Activated effector memory CD4-positive, alpha-beta T cell treated with Interleukin-2 at 50 U/mL for 16 hours (primary cell): ENCODE data around the gene ARHGEF16.

Experiments
- DNase-seq: peaks from one replicate; pipeline ENCODE4 v3.0.0-alpha.2; 2020

Gene ARHGEF16

DNA sequence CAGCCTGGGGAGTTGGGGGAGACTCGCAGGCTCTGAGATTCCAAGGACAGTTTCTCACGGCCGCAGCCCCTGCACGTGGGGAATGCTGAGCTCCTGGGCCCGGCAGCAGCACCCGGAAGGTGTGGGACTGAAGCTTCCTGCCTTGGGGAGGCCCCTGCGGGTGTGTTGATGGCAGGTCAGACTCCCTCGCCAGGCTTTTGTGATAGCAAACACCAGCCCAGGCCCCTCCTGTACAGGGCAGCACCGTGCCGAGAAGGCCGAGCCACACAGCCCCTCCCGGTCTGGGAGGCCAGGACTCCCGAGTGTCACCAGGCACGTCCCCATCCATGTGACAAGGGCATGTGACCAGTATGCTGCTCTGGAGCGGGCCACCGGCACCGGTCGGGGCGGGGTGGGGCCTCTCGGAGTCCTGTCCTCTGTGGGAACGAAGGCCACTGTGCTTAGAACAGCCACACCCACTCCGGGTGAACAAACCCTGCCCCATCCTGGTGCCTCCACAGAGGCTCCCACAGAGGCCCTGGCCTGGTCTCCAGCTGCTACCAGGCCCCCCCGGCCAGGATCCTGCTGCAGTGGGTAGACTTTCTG, 31.1 kb upstream of the ARHGEF16 start:
- no peak for DNase-seq

DNA sequence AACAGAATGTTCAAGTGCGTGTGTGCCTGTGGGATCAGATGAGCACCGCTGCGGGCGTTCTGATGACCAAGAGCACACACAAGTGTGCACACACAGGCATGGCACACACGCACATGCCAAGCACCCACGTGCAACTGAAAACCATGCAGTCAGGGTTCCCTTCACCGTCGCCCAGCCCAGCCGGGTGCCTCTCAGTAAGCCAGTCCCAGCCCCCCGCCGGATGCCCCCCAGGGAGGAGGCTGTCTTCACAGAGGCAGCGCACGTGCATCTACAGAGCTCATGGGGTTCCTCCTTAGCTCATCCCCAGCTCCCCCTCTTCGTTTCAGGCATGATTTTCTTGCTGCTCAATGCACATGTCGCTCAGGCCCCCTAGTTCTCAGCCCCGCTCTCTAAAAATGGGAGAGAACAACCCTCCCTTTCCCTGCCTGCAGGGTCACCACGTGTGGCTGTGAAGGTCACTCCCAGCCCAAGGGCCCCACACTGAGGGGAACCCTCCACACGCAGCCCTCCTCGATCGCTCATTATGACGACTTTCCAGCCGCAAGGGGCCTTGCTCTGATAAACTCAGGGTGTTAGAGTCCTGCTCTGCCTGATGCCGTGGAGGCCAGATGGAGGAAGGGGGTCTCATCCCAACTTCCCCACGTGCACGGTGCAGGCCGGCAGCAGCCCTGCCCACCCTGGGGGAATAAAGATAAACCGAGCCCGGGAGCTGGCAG, 30.4 kb upstream of the ARHGEF16 start:
- no peak for DNase-seq

DNA sequence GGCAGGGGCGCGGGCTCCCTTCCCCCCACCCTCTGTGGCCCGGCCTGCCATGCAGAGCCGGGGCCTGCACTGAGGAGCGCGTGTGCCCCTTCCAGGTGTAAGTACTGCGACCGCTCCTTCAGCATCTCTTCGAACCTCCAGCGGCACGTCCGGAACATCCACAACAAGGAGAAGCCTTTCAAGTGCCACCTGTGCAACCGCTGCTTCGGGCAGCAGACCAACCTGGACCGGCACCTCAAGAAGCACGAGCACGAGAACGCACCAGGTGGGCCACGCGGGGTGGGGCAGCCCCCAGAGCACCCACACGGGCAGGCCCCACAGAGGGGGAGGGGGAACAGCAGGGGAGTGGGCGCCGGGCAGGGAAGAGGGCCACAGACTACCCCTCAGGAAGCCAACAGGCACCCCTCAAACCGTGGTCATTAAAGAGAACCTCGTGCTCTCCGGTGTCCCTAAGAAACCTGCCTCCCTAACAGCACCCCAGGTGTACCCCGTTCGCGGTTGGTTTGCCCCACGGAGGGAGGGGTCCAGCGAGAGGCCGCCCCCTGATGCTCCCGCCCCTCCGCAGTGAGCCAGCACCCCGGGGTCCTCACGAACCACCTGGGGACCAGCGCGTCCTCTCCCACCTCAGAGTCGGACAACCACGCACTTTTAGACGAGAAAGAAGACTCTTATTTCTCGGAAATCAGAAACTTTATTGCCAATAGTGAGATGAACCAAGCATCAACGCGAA, 28.8 kb upstream of the ARHGEF16 start:
- DNase-seq = no peak

DNA sequence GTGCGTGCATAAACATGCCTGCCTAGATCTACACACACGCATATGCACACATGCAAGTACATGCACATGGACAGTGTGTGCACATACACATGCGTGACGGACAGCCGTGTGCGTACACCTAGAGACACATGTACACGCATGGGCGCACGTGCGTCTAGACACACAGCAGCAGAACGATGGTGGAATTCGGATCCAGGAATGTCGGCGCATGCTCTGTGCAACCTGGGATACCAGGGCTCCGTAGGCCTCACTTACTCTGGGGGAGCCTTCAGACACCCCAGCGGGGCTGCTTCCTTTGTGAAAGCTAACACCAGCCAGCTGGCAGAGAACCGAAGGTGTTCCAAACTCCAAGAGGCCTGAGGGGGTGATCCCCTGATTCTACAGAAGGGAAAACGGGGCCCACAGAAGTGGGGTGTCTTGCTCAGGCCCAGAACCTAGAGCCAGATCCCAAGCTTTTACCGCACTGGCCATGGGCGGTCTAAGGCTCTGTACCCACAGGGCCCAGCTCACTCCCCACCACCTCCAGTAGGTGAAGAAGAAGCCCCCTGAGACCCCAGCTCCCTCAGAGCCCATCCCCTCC, 27.4 kb upstream of the ARHGEF16 start:
- DNase-seq = no peak

DNA sequence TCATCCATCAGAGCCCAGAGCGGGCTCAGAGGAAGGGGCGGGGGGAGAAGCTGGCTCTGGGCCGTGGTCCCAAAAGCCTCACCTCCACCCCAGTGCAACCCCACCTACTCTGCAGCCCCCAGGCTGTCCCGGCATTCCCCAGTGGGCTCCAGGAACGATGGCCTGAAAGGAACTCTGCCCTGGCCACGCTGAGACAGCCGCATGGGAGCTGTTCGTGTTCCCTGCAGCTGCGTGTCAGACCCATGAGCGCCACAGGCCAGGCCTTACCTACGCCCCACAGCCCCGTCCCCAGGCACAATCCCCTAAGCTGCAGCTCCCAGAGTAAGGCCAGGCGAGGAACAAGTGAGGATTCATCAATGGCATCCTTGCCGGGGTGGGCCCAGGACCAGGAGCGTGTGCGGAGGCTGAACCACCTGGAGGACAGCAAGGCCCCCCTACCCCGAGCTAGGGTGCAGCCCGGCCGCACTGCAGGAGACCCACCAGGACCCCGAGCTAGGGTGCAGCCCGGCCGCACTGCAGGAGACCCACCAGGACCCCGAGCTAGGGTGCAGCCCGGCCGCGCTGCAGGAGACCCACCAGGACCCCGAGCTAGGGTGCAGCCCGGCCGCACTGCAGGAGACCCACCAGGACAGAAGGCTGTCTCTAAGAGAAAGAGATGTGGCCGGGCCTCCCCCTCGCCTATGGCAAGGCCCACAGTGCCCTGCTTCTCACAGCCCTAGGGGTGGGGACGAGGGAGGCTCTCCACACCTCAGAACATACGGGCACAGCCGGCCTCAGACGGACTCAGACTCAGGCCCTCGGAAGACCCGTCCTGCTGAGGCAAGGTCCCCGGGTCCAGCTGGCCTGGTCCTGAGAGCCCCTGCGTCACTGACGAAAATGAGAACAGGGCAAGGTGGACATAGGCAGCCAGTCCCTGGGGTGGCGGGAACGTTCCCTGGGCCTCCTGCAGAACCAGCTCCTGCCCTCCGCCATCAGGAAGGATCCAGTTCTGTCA, 26.5 kb upstream of the ARHGEF16 start:
- no peak for DNase-seq

DNA sequence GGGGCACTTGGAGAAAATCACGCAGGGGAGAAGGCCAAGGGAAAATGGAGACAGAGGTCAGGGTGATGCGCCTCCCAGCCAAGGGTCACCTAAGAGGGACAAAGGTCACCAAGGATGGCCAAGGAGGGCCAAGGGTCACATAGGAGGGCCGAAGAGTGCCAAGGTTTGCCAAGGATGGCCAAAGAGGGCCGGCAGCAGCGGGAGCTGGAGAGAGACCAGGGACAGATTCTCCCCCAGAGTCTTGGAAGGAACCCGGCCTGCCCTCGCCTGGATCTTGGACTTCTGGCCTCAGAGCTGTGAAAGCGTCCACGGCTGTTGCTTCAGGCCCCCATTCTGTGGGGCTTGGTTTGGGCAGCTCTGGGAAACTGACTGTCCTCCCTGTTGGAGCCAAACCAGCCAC, 25.6 kb upstream of the ARHGEF16 start:
- DNase-seq = no peak

DNA sequence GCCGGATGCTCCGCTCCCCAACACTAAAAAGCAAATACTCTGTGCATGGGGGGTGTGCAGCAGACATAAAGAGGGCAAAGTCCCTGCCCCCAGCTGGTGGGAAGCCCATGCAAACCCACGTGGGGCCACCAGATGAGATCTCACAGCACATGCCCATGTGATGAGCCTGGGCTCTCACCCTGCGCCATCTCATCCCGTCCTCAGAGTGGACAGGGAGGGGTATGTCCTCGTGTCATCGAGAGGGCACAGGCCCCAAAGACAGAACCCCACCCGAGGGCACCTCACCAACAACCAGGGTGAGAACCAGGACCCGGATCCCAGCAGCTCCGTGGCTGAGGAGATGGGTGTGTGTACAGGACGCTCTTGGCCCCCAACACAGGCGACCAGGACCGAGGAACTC, 25.1 kb upstream of the ARHGEF16 start:
- no peak for DNase-seq

DNA sequence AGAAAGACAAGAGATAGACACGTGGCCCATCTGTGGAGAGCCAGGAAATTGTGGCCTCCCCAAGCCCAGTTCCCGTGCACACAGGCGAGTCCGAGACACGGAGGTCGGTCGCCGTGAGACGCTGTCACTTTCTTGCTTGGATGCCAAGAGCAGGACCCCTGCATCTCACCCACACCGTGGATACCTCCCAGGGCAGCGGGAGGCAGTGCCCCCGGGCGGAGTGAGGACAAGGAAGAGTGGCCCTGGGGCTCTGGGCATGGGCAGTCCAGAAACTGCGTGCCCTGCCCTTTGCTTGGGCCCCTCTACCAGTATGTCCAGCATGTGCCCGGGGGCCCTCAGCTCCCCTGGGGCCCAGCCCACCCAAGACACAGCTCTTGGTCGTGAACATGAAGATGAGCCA, 24.7 kb upstream of the ARHGEF16 start:
- DNase-seq = no peak

DNA sequence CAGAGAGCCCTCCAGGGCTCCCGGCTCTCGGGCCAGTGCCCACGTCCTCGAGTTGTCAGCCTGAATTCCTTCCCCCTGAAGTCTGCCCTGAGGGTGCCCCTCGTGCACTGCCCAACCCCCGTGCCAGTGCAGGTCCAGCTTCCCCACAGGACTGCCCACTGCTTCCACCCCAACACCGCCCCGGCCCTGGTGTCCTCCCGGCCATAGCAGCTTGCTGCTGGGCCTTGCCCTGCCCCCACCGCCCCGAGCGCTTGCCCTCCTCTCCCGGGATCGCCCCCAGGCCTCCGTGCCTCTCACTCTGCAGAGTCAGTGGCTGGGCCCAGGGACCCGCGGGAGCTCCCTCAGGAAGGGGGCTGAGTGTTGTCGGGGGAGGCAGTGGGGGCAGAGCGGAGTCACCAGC, 24.1 kb upstream of the ARHGEF16 start:
- no peak for DNase-seq

DNA sequence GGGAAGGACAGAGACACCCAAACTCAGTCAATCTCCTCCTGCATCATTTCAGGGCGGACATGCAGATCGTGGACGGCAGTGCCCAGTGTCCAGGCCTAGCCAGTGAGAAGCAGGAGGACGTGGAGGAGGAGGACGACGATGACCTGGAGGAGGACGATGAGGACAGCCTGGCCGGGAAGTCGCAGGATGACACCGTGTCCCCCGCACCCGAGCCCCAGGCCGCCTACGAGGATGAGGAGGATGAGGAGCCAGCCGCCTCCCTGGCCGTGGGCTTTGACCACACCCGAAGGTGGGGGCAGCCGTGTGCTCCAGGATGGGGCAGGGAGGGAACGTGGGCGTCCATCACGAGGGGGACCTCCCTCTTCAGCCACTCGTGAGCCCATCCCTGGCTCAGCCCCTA, 23.6 kb upstream of the ARHGEF16 start:
- no peak for DNase-seq

DNA sequence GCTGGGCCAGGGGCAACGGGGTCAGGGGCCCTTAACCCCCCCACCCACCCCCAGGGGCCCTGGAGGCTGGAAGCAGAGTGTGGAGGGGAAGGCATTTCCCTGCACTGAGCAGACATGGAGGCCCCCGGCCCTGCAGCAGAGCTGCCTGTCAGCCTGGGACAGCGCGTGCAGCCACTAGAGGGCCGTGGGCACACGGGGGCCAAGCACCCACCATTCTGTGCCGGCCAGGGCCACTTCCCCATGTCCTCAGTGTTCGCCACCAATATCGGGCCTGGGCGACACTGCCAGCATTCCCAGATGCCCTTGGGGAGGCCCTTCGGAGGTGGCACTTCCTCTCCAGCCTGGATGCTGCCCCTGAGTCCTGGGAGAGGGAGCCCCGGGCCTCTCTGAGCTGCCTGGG, 23.2 kb upstream of the ARHGEF16 start:
- no peak for DNase-seq

DNA sequence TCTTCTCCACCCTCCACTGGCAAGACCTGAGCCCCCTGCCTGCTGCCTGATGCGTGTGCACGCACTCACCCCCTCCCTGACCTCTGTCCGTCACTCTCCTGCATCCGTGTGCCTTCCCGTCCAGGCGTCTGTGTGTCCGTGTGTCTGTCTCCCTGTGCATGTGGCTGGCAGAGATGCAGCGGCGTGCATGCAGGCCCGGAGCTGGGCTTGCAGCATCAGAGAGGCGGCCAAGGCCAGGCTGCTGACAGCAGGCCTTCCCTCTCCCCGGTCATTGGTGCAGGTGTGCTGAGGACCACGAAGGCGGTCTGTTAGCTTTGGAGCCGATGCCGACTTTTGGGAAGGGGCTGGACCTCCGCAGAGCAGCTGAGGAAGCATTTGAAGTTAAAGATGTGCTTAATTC, 22.8 kb upstream of the ARHGEF16 start:
- DNase-seq = no peak

DNA sequence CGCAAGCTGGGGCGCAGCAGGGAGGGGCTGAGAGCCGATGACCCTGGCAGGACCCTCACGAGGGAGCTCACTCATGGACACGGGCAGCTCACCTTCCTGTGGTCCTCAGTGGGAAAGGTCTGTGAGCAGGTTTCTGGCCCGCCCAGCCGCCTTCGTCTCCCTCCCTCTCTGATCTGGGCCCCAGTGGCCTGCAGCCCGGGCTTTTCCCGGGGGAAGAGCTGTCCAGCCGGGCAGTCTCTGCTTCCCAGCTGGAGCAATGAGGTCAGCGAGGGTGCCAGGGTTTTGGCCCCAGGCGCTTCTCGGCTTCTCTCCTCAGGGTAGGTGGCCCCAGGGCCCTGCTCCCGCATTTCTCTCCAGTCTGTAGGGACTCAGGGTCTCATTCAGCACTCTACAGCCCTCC, 22.2 kb upstream of the ARHGEF16 start:
- DNase-seq = no peak

DNA sequence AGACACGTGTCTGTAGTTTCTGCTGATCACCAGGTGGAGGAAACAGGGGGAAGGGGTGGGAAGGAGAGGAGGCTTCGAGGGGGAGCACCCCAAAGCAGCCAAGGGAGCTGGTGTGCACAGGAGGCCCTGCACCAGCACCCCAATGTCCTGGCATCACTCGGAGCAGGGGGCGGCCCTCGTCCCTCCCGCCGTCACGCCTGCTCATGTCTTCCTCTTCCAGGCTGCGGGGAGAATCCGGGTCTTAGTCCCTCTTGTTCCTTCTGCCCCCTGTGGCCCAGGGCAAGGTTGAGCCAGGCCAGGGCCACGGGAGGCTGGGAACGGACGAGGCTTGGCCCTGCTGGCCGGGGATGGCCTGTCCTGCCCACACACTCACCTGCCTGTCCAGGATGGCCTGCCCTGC, 21.4 kb upstream of the ARHGEF16 start:
- no peak for DNase-seq

DNA sequence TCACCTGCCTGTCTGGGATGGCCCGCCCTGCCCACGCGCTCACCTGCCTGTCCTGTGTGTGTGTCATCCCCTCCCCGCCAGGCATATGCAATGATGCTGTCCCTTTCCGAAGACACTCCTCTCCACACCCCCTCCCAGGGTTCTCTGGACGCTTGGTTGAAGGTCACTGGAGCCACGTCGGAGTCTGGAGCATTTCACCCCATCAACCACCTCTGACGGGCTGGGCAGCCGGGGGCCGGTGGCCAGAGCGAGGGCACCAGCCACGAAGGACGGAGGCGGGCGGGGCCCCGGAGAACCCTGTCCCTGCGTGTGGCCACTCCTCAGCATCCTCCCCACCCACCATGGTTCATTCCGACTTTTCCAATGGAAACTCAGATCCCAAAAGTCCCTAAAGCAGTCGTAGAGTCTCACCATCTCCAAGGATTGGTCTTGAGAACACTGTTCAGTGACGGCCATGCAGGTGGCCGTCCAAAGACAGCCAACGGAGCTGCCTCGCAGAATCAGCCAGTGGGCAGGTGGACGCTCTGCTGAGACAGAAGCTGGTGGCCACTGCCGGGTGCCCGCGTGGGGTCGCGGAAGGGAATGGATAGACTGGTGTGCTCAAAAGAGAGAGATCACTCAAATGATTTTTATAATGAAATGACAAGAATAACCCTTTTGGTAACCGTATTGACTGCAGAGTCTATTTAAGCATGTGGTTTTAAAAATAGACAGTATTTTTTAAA, 20.7 kb upstream of the ARHGEF16 start:
- DNase-seq = no peak

DNA sequence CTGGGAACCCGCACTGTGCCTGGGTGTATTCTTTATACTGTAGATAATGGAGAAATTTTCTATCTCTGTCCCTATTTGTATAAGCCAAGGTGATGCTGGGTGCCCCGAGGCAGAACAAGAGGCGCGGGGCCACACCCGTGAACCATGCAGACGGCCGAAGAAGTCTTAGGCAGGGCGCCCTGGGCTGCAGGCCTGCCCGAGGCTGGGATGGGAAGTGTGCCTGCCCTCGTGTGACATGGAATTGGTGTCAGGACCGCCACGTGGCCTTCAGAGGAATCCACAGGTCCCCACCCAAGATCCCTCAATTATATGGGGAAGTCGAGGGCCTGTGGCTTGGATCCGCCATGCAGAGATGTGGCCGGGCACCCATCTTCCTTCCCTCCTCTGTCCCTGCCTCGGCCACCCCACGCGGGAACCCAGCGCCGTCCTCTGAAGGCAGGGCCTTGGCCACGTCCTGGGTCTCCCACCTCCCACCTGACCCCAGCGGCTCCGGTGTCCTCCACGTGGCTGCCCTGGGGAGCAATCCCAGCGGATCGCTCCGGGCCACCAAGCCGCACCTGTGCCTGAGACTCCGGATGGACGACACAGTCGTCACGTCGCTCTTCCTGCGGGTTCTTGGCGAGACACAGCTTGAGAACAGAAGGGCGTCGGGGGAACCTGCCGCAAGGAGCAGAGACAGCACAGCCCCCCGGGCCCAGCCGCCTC, 19.9 kb upstream of the ARHGEF16 start:
- DNase-seq = no peak

DNA sequence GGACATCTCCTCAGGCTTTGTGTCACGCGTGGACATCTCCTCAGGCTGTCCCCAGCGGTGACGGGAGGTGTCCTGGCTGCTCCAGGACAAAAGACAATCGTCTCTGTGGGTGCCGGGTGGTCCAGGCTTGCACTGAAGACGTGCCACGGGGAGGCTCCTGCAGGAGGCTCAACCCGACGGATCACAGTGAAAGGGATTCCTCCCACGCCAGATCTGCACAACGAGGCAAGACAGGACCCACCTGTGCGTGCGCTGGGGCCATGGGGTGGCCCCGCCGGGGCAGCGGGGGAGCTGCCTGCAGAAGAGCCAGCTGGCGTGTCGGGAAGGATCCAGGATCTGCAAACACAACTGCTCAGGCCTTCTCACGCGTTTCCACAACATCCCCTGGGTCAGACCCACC, 18.8 kb upstream of the ARHGEF16 start:
- DNase-seq = no peak

DNA sequence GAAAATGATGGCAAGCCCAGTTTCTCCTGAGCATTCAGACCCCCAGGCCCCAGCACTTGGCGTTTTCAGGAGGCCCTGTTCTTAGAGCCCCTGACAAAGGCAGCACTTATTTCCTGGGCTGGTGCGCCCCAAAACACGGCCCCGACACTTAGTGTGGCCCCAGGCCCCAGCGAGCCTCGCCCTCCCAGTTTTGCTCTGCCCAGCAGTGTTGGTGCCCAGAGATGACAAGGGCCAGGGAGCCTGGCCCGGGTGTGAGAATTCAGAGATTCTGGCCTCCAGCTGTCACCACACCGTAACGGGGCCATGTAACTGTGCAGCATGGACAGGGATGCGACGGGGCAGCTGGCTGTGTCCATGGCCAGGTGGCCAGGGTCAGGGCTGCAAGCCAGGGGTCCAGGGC, 18.0 kb upstream of the ARHGEF16 start:
- DNase-seq = no peak

DNA sequence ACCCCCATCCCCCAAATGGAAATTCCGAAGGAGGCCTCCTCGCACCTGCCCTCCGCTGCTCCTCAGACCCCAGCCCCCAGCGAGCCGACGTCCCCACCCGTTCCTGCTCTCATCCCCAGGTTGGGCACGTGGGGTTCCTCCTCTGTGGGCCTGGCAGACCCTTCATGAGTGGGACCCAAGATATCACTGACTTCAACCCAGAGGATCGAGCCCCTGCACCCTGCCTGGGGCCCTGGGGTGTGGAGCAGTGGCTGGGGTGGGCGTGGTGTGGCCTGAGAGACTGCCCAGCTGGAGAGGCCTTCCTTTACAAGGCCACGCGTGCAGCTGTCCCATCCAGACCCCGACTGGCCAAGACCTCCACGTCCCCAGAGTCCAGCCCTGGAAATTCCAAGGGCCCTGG, 17.6 kb upstream of the ARHGEF16 start:
- no peak for DNase-seq

DNA sequence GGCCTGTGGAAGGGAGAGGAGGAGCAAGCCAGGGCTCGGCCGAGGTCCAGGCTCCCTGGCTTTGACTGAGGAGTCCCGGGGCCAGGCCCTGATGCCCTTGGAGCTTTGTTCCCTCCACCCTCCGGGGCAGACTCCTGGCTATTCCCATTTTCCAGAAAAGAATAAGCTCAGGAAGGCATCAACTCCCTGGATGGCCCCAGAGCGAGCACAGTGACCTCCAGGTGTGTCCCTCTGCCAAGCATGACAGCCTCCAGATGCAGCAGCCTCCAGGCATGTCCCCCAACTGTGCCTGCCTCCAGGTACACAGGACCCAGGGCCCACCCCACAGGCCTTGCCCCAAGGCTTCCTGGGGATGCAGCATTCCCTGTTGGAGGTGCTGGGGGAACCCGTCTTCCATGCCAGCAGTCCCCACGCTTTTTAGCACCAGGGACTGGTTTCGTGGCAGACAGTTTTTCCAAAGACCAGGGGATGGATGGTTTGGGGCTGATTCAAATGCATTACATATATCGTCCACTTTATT, 15.7 kb upstream of the ARHGEF16 start:
- DNase-seq = no peak
